ENCODE results near the gene SDHA. TPM values are rescaled to one million over a fixed set of nuclear protein-coding genes. Genes with fewer than 3 reads are reported as not detected.

Gene SDHA
- total RNA-seq, 1 donor, result 92.6 TPM

DNA sequence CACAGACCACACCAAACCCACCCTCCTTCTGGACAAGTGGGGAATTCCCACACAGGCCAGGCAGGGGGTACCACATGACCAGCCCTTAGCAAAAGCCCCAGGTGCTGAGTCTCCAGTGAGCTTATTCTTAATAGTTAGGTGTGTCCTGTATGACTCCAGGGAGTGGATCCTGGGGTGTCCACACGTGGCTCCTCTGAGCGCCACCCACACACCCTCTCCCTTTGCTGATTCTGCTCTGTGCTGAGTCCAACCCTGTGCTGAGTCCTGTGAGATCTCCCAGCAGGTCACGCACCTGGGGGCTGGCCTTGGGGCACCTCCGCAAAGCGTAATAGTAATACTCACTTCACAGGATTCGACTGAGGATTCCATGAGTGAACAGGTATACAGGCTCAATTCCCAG, 14.1 kb upstream of the SDHA start:
- no peak overlapping the region for H3K4me3 ChIP-seq (ENCODE audit: low read depth, low read length)
- TF ChIP-seq, protein P1, sequence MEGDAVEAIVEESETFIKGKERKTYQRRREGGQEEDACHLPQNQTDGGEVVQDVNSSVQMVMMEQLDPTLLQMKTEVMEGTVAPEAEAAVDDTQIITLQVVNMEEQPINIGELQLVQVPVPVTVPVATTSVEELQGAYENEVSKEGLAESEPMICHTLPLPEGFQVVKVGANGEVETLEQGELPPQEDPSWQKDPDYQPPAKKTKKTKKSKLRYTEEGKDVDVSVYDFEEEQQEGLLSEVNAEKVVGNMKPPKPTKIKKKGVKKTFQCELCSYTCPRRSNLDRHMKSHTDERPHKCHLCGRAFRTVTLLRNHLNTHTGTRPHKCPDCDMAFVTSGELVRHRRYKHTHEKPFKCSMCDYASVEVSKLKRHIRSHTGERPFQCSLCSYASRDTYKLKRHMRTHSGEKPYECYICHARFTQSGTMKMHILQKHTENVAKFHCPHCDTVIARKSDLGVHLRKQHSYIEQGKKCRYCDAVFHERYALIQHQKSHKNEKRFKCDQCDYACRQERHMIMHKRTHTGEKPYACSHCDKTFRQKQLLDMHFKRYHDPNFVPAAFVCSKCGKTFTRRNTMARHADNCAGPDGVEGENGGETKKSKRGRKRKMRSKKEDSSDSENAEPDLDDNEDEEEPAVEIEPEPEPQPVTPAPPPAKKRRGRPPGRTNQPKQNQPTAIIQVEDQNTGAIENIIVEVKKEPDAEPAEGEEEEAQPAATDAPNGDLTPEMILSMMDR (IDR thresholded peaks at IDR 0.05; ENCODE audit: insufficient read depth, low read length), result no peak
- no peak for DNase-seq (ENCODE audit: low read depth)

DNA sequence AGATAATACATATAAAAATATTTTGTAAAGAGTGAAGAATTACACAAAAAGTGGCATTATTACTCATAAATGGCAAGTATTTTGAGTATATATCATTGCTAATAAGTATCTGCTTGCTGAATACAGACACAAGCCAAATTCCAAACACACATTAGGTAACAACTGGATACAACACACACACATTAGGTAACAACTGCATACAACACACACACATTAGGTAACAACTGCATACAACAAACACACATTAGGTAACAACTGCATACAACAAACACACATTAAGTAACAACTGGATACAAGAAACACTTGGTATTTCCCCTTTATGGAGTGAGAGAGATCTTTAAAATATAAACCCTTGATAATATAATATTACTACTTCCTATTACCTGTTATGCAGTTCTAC, 13.7 kb upstream of the SDHA start:
- TF ChIP-seq, protein P1 (IDR thresholded peaks at IDR 0.05; ENCODE audit: insufficient read depth, low read length), result no peak
- H3K4me3 ChIP-seq (ENCODE audit: low read depth, low read length), result no peak overlapping the region
- DNase-seq (ENCODE audit: low read depth), result no peak

DNA sequence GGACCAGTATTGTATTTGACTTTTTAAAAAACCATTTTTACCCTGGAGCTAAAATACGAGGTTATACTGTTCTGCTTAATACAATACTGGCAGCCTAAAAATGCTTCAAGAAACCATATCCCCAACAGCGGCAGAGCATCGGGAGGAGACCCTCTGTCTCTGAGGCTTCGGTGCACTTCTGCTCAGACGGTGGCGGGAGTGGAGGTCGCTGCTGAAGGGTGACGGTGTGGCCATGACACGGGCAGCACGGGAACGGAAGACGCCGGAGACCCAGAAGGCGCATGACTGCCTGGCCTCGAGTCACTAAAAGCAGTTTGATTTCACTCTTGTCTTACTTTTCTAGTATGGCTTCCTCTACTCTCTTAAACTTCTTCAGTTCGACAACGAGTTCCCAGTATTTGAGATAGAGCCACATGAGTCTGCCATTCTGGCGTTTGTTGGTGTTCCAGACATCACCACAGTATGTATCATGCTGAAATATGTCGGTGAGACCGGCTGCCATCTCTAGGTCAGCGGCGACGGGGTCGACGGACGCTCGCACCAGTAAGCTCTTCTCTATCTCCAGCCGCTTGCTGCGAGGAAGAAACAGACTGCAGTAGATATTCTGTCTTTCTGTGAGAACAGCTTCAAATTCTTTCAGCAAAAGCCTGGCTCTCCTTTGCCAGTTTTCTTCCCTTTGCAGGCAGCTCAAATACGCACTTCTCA, 13.0 kb upstream of the SDHA start:
- no peak for DNase-seq (ENCODE audit: low read depth)
- no peak overlapping the region for H3K4me3 ChIP-seq (ENCODE audit: low read depth, low read length)
- TF ChIP-seq, protein P1 (IDR thresholded peaks at IDR 0.05; ENCODE audit: insufficient read depth, low read length), result no peak

DNA sequence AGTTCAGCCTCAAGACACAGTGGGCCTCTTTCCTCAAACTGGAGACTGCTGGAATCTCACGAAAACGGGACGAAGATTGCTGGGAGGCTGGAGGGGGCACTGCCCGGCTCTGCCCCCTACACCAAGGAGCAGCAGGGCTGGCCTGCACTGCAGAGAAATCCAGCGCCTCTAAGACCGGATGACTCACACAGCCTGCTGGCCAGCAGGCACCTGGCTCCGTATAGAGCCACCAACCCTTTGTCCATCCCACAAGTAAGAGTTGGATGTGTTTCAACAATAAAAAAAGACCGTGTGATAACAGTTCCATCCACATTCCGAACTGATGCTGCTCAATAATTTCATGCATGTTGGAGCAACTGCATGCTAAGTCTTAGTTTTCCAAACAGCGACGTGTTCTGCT, 11.7 kb upstream of the SDHA start:
- no peak overlapping the region for H3K4me3 ChIP-seq (ENCODE audit: low read depth, low read length)
- peak; percentile 83 for DNase-seq (ENCODE audit: low read depth)
- TF ChIP-seq, protein P1 (IDR thresholded peaks at IDR 0.05; ENCODE audit: insufficient read depth, low read length), result no peak

DNA sequence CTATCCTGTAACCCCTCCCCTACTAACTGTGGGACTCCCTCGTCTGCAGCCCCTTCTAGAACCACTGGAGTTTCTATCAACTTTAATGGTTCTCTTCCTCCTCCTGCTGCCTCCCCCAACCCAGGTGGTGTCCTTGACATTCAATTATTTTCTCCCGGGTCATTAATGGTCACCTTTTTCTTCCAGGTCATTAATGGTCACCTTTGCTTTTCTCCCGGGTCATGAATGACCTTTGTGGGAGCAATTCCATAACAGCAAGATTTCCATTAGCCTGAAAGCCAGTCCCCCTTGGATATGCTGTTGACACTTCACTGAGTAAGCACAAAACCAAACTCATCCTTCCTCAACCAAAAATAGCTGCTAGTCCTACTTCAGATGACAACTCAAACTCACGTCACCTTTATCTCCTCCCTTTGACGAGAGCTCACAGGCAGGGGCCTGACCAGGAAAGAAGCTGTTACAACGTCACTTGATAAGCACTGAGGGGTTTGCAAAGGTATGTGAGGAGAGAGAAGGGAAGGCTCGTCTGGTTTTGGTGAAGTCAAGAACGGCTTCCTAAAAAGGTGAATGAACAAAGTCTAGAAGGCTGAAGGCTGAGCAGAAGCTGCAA, 11.1 kb upstream of the SDHA start:
- no peak for DNase-seq (ENCODE audit: low read depth)
- no peak overlapping the region for H3K4me3 ChIP-seq (ENCODE audit: low read depth, low read length)
- TF ChIP-seq, protein P1 (IDR thresholded peaks at IDR 0.05; ENCODE audit: insufficient read depth, low read length), result no peak

DNA sequence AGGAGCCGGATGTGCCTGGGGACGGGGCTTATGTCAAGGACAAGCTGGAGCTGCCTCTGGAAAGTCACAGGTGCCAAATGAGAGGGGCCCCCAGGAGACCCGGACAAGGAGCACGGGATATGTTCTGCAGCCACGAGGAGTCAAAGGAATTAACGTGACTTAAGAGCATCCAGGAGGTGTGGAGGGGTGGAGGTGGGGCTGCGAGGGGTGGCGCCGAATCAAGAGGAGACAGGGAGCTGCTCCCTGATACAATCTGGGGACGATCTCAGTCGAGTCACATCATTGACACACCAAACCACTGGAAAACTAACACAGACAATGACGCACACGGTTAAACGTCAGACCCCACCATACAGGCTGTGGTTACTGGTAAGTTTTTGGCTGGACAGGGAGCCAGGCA, 10.5 kb upstream of the SDHA start:
- H3K4me3 ChIP-seq (ENCODE audit: low read depth, low read length), result no peak overlapping the region
- DNase-seq (ENCODE audit: low read depth), result no peak

More for the DNA sequence above, 10.5 kb upstream of the SDHA start:
- TF ChIP-seq, protein P1 (IDR thresholded peaks at IDR 0.05; ENCODE audit: insufficient read depth, low read length), result no peak
